ENCODE results near the gene HDAC9.

DNA sequence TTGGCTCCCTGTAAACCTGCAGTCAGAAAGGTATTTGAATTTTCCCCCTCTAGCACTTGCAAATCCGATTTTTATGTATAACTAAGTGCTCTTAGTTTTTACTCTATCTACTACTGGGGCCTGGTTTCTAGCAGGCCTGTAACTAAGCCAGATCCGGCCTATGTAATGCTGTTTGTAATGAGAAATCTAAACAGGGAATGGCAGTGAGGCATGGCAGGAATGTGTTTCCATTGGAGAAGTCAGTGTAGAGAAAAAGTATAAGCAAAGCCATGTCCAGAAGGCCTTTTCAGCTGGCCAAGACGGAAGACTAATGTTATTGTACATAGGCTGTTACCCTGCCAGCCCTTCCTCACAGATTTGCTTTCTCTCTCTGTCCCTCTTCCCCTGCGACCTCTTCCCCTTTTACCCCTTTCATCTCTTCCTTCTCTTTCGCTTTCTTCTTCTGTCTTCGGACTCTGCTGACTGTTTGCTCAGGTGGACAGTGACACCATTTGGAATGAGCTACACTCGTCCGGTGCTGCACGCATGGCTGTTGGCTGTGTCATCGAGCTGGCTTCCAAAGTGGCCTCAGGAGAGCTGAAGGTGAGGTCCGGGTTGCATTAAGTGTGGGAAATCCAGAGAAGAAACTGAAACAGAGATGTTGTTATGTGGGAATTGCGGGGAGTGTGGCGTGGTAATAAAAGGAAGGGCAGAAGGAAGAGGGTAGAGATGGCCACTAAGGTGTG, 297.5 kb downstream of the HDAC9 start:
- TF ChIP-seq, protein P1, sequence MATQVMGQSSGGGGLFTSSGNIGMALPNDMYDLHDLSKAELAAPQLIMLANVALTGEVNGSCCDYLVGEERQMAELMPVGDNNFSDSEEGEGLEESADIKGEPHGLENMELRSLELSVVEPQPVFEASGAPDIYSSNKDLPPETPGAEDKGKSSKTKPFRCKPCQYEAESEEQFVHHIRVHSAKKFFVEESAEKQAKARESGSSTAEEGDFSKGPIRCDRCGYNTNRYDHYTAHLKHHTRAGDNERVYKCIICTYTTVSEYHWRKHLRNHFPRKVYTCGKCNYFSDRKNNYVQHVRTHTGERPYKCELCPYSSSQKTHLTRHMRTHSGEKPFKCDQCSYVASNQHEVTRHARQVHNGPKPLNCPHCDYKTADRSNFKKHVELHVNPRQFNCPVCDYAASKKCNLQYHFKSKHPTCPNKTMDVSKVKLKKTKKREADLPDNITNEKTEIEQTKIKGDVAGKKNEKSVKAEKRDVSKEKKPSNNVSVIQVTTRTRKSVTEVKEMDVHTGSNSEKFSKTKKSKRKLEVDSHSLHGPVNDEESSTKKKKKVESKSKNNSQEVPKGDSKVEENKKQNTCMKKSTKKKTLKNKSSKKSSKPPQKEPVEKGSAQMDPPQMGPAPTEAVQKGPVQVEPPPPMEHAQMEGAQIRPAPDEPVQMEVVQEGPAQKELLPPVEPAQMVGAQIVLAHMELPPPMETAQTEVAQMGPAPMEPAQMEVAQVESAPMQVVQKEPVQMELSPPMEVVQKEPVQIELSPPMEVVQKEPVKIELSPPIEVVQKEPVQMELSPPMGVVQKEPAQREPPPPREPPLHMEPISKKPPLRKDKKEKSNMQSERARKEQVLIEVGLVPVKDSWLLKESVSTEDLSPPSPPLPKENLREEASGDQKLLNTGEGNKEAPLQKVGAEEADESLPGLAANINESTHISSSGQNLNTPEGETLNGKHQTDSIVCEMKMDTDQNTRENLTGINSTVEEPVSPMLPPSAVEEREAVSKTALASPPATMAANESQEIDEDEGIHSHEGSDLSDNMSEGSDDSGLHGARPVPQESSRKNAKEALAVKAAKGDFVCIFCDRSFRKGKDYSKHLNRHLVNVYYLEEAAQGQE (IDR thresholded peaks at IDR 0.05; ENCODE audit: insufficient read depth in 1 of 2, low read depth in 2 of 2, low read length in 1 of 2), result no peak
- TF ChIP-seq, protein P2, sequence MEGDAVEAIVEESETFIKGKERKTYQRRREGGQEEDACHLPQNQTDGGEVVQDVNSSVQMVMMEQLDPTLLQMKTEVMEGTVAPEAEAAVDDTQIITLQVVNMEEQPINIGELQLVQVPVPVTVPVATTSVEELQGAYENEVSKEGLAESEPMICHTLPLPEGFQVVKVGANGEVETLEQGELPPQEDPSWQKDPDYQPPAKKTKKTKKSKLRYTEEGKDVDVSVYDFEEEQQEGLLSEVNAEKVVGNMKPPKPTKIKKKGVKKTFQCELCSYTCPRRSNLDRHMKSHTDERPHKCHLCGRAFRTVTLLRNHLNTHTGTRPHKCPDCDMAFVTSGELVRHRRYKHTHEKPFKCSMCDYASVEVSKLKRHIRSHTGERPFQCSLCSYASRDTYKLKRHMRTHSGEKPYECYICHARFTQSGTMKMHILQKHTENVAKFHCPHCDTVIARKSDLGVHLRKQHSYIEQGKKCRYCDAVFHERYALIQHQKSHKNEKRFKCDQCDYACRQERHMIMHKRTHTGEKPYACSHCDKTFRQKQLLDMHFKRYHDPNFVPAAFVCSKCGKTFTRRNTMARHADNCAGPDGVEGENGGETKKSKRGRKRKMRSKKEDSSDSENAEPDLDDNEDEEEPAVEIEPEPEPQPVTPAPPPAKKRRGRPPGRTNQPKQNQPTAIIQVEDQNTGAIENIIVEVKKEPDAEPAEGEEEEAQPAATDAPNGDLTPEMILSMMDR (IDR thresholded peaks at IDR 0.05), result no peak
